KG1 (cell line): ENCODE data around the gene MAPK10.
"Not testable (repeated sequence)": the region's sequence is repeated elsewhere in the genome, so short reads cannot be mapped to it uniquely, and the experiment has no call there.

ENCODE experiments used
- DNase-seq: peaks from one replicate; lab custom pipeline; 2025; lab: John Stamatoyannopoulos, UW

MAPK10 gene

DNA sequence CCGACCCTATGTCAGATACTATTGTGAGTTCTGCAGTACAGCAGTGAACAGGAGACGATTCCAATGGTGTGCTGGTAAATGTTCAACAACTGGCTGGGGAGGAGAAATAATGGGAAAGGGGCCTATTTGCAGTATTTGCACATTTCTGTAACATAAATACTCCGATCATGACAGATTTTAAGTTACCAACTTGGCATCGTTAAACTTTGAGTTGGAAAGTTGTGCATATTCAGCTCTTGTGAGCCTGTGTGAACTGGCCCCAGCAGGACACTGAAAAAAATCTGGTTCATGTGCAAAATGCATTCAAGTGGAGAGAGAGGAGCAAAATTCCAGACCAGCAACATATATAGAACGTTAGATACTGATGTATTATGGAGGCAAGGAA lies 175.0 kb downstream of the MAPK10 start:
- DNase-seq: no peak

- DNase-seq: no peak
Measured at GRCh38 chr4:86184216-86184900, 175.5 kb downstream of the MAPK10 start.

DNA sequence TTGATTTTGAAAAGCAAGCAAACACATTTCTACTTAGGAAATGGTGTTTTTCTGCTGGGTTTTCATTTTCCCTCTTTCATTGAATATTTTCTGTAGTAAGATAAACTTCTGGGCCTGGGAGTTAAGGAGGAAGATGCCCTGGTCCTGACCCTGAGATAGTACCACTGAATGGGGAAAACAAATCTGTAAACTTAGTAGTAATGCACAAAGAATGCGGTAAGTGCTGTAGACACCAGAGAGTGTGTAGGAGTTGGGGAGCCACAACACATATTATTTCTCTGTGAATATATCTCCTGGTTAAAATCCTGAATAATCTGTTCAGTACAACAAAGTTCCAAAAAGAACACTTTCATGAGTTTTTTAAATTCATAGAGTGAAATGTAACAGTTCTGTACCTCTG lies 178.3 kb downstream of the MAPK10 start:
- DNase-seq: no peak

GRCh38 chr4:86178211-86178610 lies 181.6 kb downstream of the MAPK10 start:
- no peak for DNase-seq

GRCh38 chr4:86174506-86174905 lies 185.3 kb downstream of the MAPK10 start:
- DNase-seq: no peak

DNA sequence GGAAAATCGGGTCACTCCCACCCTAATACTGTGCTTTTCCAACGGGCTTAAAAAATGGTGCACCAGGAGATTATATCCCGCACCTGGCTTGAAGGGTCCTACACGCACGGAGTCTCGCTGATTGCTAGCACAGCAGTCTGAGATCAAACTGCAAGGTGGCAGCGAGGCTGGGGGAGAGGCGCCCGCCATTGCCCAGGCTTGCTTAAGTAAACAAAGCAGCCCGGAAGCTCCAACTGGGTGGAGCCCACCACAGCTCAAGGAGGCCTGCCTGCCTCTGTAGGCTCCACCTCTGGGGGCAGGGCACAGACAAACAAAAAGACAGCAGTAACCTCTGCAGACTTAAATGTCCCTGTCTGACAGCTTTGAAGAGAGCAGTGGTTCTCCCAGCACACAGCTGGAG lies 191.5 kb downstream of the MAPK10 start:
- DNase-seq: not testable (repeated sequence)

- no peak for DNase-seq
Measured at GRCh38 chr4:86160426-86160825, 199.4 kb downstream of the MAPK10 start.

DNA sequence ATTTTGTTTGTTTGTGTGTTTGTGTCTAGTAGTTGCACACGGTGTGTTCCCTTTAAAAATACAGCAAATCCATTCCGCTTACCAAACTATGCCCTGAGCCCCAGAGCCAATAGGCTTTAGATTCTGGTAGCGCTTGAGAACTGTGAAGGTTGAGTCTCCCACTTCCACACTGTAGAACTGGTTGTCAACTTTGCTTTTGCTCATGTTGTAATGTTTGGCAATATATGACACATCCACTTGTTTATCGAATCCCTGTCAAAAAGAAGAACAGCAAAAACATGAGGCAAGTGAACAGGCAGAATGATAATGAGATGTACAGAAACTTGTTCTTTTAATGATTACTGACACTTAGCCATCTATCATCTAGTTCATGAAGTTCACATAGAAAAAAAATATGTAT lies 200.6 kb downstream of the MAPK10 start:
- DNase-seq: no peak

DNA sequence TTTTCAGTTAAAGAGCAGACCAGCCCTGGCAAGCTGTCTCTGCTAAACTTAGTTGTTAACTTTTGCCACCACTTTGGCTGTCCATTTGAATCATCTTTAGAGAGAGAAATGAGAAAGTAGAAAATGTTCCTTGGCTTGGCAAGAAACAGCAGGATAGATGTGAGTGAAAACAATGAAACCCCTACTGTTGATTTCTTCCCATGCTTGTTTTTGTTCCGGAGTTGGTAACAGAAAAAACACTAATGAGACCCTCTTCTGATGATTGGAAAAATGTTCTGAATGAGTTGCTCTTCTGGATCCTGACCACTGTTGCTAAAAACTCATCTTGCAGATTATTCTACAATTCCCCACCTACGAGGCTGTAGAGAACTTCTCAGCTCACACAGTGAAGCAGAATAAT lies 203.3 kb downstream of the MAPK10 start:
- DNase-seq: no peak

GRCh38 chr4:86155766-86156165 lies 204.1 kb downstream of the MAPK10 start:
- no peak for DNase-seq

GRCh38 chr4:86152454-86152853 lies 207.4 kb downstream of the MAPK10 start:
- no peak for DNase-seq

- DNase-seq: no peak
Measured at GRCh38 chr4:86151196-86151595, 208.7 kb downstream of the MAPK10 start.

DNA sequence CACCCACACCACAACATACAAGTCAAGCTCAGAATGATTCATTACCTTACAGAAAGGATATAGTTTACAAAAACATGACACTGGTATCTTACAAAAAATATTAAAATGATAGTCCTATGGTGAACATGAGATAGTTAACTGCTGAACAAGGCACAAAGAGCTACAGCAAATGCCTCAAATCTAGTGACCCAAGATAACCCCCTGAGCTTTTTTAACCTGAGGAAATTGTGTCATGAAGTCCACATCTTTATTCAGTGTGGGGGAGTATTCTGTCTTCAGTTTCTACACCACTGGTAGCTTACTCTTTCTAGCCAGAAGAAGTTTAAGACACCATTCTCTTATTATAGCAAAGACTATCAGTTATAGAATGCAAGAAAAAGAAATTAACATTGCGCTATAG lies 218.7 kb downstream of the MAPK10 start:
- DNase-seq: no peak

DNA sequence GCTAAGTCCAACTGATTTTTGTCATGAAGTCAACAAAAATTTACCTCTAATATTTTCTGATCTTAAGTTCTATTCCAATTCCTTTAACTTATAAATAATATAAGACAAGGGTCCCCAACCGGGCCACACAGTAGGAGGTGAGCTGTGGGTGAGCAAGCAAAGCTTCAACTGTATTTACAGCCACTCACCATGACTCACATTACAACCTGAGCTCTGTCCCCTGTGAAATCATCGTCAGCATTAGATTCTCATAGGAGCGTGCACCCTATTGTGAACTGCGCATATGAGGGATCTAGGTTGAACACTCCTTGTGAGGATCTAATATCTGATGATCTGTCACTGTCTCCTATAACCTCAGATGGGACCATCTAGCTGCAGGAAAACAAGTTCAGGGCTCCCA lies 227.4 kb downstream of the MAPK10 start:
- no peak for DNase-seq

DNA sequence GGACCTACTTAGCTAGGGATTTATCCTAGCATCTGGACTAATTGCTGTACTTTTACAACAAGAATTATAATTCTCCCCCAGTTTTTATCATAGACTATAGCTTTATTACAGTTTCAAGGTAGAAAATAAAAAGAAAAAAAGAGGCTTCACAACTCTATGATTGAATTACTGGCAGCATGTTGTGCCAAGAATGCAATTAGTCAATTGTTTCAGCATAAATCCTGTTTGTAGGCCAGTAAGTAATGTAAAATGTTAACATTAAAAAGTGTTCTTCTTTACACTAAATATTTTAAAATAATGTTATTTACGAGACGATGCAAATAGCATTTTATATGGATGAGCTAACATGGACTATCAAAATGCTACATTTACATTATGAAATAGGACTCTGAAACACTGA lies 228.4 kb downstream of the MAPK10 start:
- no peak for DNase-seq

DNA sequence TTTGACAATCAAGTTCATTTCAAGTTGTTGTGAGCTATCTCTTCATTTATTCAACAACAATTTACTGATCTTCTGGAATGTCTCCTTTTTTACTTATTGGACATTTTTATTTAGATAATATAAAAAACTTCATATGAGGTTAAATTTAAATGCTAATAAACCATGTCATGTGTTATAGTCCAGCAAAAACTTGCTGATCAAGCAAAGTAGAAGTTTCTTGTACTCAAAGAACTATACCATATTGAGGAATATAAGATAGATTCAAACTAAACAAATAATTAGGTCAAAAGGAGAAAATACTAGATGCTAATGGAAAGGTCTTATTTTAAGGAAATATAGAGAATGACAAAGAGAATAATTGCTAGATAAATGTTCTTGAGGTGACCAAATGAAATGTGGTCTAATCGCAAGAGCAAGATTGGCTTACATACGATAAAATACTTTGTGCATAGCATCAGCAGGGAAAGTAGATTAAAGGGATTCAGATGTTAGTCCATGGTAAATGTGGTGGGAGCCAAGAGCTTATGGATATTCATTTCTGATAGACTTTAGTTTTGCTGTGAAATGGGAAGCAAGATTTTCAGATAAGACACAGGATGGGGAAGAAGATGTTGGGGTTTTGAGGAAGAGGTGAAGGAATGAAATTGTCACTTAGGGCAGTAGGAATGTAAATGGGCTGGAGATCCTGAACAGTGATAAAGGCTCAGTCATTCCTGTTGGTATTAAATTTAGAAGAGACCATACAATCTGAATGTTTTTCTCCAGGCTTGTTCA lies 229.5 kb downstream of the MAPK10 start:
- no peak for DNase-seq

DNA sequence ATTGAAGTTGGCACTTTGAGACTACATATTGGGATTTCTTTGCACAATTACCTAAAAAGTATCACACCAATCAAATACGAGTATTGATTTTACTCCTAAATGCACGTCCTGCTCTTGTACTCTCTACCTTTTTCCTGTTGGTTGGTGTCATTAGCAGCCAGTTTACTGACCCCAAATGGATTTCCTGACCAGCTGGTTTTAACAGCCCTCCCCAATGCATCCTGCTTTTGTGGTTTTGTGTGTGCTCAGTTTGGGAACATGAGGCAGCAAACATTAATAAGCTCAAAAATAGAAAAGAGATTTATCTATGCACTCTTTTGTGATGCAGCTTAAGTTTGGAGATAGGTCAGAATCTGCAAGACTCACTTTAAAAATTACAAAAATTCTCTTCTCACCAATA lies 230.3 kb downstream of the MAPK10 start:
- no peak for DNase-seq

GRCh38 chr4:86122404-86122803 lies 237.4 kb downstream of the MAPK10 start:
- DNase-seq: no peak

- no peak for DNase-seq
Measured at GRCh38 chr4:86118711-86119110, 241.1 kb downstream of the MAPK10 start.

- no peak for DNase-seq
Measured at GRCh38 chr4:86117705-86118302, 242.0 kb downstream of the MAPK10 start.

- no peak for DNase-seq
Measured at GRCh38 chr4:86114563-86114962, 245.3 kb downstream of the MAPK10 start.

- DNase-seq: no peak
Measured at GRCh38 chr4:86108834-86109233, 251.0 kb downstream of the MAPK10 start.

DNA sequence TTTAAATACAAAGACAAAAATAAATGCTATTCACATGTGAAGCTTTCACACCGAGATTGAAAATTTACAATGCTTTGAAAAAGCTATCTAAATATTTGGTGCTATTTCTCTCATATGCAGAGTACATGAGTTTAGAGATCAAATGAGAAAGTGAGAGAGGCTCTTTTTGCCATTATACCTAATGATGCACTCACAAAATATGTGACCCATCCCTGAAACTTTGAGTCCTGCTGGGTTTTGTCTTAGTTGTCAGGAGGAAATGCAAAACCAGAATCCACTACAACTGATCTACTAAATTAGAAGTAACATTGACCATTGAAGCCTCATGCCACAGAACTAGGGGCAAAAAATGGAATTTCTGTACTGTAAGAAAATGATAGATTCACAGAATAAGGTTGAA lies 251.7 kb downstream of the MAPK10 start:
- no peak for DNase-seq
